ENCODE measurements around the gene CASZ1. TPM values are rescaled to one million over a fixed set of nuclear protein-coding genes. Genes with fewer than 3 reads are reported as not detected.

CASZ1 gene
- total and polyA plus RNA-seq, 2 donors: 1.8 to 3.9 TPM

DNA sequence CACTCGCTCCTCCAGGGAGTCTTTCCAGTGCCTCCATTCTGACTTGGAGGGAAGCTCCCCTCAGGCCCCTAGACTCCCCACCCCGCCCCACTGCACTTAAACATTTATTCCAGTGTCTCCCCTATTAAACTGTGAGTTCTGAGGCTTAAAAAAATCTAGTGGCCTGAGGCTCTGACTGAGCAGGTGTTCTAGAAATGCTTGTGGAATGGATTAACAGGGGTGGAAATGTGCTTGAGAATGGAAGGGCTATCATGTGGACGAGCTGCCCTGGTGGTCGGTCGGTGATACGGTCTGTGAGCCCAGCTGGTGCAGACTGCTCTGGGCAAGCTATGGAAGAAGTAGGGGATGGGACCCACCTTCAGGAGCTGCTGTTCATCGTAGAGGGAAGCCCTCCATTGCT is 191.5 kb downstream of the CASZ1 start:
- Histone ChIP-seq H3K27ac (ENCODE audit: low read depth in 1 of 2, low read length in 1 of 2) (no peak overlapping the region), H3K4me1 (ENCODE audit: control insufficient read depth in 2 of 2, insufficient read depth in 2 of 2, low read length in 2 of 2) (no peaks in the 10 kb centered on the region), H3K4me3 (ENCODE audit: low read length in 2 of 2) (no peak overlapping the region), H3K27me3 (ENCODE audit: control insufficient read depth in 2 of 2, insufficient read depth in 1 of 2, low read length in 1 of 2) (no peaks in the 10 kb centered on the region), H3K36me3 (ENCODE audit: control insufficient read depth in 2 of 2, insufficient read depth in 2 of 2, low read length in 1 of 2) (no peaks in the 10 kb centered on the region), H3K9me3 (ENCODE audit: control insufficient read depth in 2 of 2, insufficient read depth in 1 of 2, low read length in 1 of 2) (no peaks in the 10 kb centered on the region)
- no peak for DNase-seq (ENCODE audit: low read depth in 6 of 9, low spot score in 9 of 9)
- WGBS: 98% methylated on average over 7 of the region's 7 CpGs

DNA sequence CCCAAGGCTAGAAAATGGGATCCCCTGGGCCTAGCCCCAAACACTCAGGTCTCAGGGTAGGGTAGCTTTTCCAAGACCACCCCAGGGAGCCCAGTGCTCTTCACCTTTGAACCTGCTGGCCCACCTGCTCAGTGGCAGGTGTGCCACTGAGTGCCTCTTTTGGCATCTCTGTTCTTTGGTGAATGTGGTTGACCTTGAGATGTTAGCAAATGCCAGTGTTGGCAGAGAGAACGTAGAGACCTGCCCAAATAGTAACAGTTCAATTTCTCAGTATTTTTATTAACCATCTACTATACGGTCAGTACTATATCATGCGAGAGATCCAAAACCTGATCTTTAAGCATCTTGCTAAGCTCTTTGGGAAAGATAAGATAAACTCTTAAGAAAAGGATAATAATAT is 193.5 kb downstream of the CASZ1 start:
- 99% methylated on average over 3 of the region's 3 CpGs for WGBS
- DNase-seq (ENCODE audit: low read depth in 6 of 9, low spot score in 9 of 9): no peak
- Histone ChIP-seq H3K4me1 (ENCODE audit: control insufficient read depth in 2 of 2, insufficient read depth in 2 of 2, low read length in 2 of 2) (no peaks in the 10 kb centered on the region), H3K4me3 (ENCODE audit: low read length in 2 of 2) (no peak overlapping the region), H3K9me3 (ENCODE audit: control insufficient read depth in 2 of 2, insufficient read depth in 1 of 2, low read length in 1 of 2) (no peaks in the 10 kb centered on the region), H3K27me3 (ENCODE audit: control insufficient read depth in 2 of 2, insufficient read depth in 1 of 2, low read length in 1 of 2) (no peaks in the 10 kb centered on the region), H3K27ac (ENCODE audit: low read depth in 1 of 2, low read length in 1 of 2) (no peak overlapping the region), H3K36me3 (ENCODE audit: control insufficient read depth in 2 of 2, insufficient read depth in 2 of 2, low read length in 1 of 2) (peaks cover 0 to 5% of the 10 kb centered on the region in 2 donors)

- 93% methylated on average over 6 of the region's 6 CpGs for WGBS
- H3K4me1 ChIP-seq (ENCODE audit: control insufficient read depth in 2 of 2, insufficient read depth in 2 of 2, low read length in 2 of 2): no peaks in the 10 kb centered on the region
- H3K4me3 ChIP-seq (ENCODE audit: low read length in 2 of 2): no peak overlapping the region
- no peak for DNase-seq (ENCODE audit: low read depth in 6 of 9, low spot score in 9 of 9)
- no peaks in the 10 kb centered on the region for H3K27me3 ChIP-seq (ENCODE audit: control insufficient read depth in 2 of 2, insufficient read depth in 1 of 2, low read length in 1 of 2)
- H3K27ac ChIP-seq (ENCODE audit: low read depth in 1 of 2, low read length in 1 of 2): no peak overlapping the region
- H3K9me3 ChIP-seq (ENCODE audit: control insufficient read depth in 2 of 2, insufficient read depth in 1 of 2, low read length in 1 of 2): no peaks in the 10 kb centered on the region
- peaks cover 0 to 5% of the 10 kb centered on the region in 2 donors for H3K36me3 ChIP-seq (ENCODE audit: control insufficient read depth in 2 of 2, insufficient read depth in 2 of 2, low read length in 1 of 2)
Measured at GRCh38 chr1:10601342-10602070, 194.9 kb downstream of the CASZ1 start.

GRCh38 chr1:10599194-10599861 is 197.1 kb downstream of the CASZ1 start:
- WGBS: 97% methylated on average over 6 of the region's 6 CpGs
- Histone ChIP-seq H3K4me1 (ENCODE audit: control insufficient read depth in 2 of 2, insufficient read depth in 2 of 2, low read length in 2 of 2) (no peaks in the 10 kb centered on the region), H3K9me3 (ENCODE audit: control insufficient read depth in 2 of 2, insufficient read depth in 1 of 2, low read length in 1 of 2) (no peaks in the 10 kb centered on the region), H3K27me3 (ENCODE audit: control insufficient read depth in 2 of 2, insufficient read depth in 1 of 2, low read length in 1 of 2) (no peaks in the 10 kb centered on the region), H3K4me3 (ENCODE audit: low read length in 2 of 2) (no peak overlapping the region), H3K27ac (ENCODE audit: low read depth in 1 of 2, low read length in 1 of 2) (no peak overlapping the region), H3K36me3 (ENCODE audit: control insufficient read depth in 2 of 2, insufficient read depth in 2 of 2, low read length in 1 of 2) (peaks cover 0 to 5% of the 10 kb centered on the region in 2 donors)
- DNase-seq (ENCODE audit: low read depth in 6 of 9, low spot score in 9 of 9): no peak

- Histone ChIP-seq H3K36me3 (ENCODE audit: control insufficient read depth in 2 of 2, insufficient read depth in 2 of 2, low read length in 1 of 2) (peaks cover 0 to 5% of the 10 kb centered on the region in 2 donors), H3K27me3 (ENCODE audit: control insufficient read depth in 2 of 2, insufficient read depth in 1 of 2, low read length in 1 of 2) (no peaks in the 10 kb centered on the region), H3K4me3 (ENCODE audit: low read length in 2 of 2) (no peak overlapping the region), H3K4me1 (ENCODE audit: control insufficient read depth in 2 of 2, insufficient read depth in 2 of 2, low read length in 2 of 2) (no peaks in the 10 kb centered on the region), H3K27ac (ENCODE audit: low read depth in 1 of 2, low read length in 1 of 2) (no peak overlapping the region), H3K9me3 (ENCODE audit: control insufficient read depth in 2 of 2, insufficient read depth in 1 of 2, low read length in 1 of 2) (no peaks in the 10 kb centered on the region)
- 88% methylated on average over 6 of the region's 6 CpGs for WGBS
- no peak for DNase-seq (ENCODE audit: low read depth in 6 of 9, low spot score in 9 of 9)
Measured at GRCh38 chr1:10598389-10598702, 198.1 kb downstream of the CASZ1 start.

GRCh38 chr1:10597492-10598388 is 198.7 kb downstream of the CASZ1 start:
- Histone ChIP-seq H3K9me3 (ENCODE audit: control insufficient read depth in 2 of 2, insufficient read depth in 1 of 2, low read length in 1 of 2) (no peaks in the 10 kb centered on the region), H3K27ac (ENCODE audit: low read depth in 1 of 2, low read length in 1 of 2) (no peak overlapping the region), H3K4me1 (ENCODE audit: control insufficient read depth in 2 of 2, insufficient read depth in 2 of 2, low read length in 2 of 2) (no peaks in the 10 kb centered on the region), H3K36me3 (ENCODE audit: control insufficient read depth in 2 of 2, insufficient read depth in 2 of 2, low read length in 1 of 2) (peaks cover 0 to 5% of the 10 kb centered on the region in 2 donors), H3K4me3 (ENCODE audit: low read length in 2 of 2) (no peak overlapping the region), H3K27me3 (ENCODE audit: control insufficient read depth in 2 of 2, insufficient read depth in 1 of 2, low read length in 1 of 2) (no peaks in the 10 kb centered on the region)
- 98% methylated on average over 13 of the region's 13 CpGs for WGBS
- no peak for DNase-seq (ENCODE audit: low read depth in 6 of 9, low spot score in 9 of 9)

GRCh38 chr1:10596780-10597179 is 199.7 kb downstream of the CASZ1 start:
- no peak for DNase-seq (ENCODE audit: low read depth in 6 of 9, low spot score in 9 of 9)
- Histone ChIP-seq H3K4me3 (ENCODE audit: low read length in 2 of 2) (no peak overlapping the region), H3K9me3 (ENCODE audit: control insufficient read depth in 2 of 2, insufficient read depth in 1 of 2, low read length in 1 of 2) (no peaks in the 10 kb centered on the region), H3K27ac (ENCODE audit: low read depth in 1 of 2, low read length in 1 of 2) (no peak overlapping the region), H3K4me1 (ENCODE audit: control insufficient read depth in 2 of 2, insufficient read depth in 2 of 2, low read length in 2 of 2) (no peaks in the 10 kb centered on the region), H3K36me3 (ENCODE audit: control insufficient read depth in 2 of 2, insufficient read depth in 2 of 2, low read length in 1 of 2) (peaks cover 0 to 5% of the 10 kb centered on the region in 2 donors), H3K27me3 (ENCODE audit: control insufficient read depth in 2 of 2, insufficient read depth in 1 of 2, low read length in 1 of 2) (no peaks in the 10 kb centered on the region)
- 97% methylated on average over 6 of the region's 6 CpGs for WGBS

DNA sequence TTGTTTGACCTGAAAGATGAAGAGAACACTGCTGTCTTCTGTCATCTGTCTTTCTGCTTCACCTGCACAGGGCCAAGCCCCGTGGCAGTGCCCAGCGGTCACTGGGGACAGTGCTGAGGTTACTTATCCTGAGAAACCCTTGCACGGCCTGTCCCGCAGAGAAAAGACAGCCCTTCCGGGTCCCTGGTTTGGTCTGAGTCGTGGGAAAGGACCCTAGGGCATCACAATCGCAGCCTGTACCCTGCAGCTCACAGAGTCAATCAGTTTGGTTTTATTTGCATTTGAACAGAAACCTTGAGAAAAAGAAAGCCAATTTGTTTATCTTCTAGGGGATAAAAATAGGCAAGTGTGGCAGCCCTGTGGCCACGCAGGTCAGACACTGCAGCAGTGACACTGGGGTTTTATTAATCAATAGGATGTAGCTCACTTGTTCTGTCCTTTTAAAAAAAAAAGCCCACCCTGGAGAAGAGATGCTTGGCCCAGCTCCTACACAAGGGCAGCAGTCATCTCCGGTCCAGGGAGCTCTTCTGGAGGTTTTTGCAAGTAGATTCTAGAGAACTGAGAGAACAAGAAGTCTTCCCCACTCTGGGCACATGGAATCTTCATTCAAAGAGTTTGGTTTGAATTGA is 201.7 kb downstream of the CASZ1 start:
- Histone ChIP-seq H3K27ac (ENCODE audit: low read depth in 1 of 2, low read length in 1 of 2) (no peak overlapping the region), H3K36me3 (ENCODE audit: control insufficient read depth in 2 of 2, insufficient read depth in 2 of 2, low read length in 1 of 2) (peaks cover 0 to 5% of the 10 kb centered on the region in 2 donors), H3K9me3 (ENCODE audit: control insufficient read depth in 2 of 2, insufficient read depth in 1 of 2, low read length in 1 of 2) (no peaks in the 10 kb centered on the region), H3K4me3 (ENCODE audit: low read length in 2 of 2) (no peak overlapping the region), H3K27me3 (ENCODE audit: control insufficient read depth in 2 of 2, insufficient read depth in 1 of 2, low read length in 1 of 2) (no peaks in the 10 kb centered on the region), H3K4me1 (ENCODE audit: control insufficient read depth in 2 of 2, insufficient read depth in 2 of 2, low read length in 2 of 2) (no peaks in the 10 kb centered on the region)
- WGBS: 96% methylated on average over 9 of the region's 9 CpGs
- DNase-seq (ENCODE audit: low read depth in 6 of 9, low spot score in 9 of 9): no peak
